Adrenal gland (tissue), 12 donors: ENCODE data around the gene CPT1A. TPM values are rescaled to one million over a fixed set of nuclear protein-coding genes. Genes with fewer than 3 reads are reported as not detected.

Source experiments
- DNase-seq, 7 donors: peaks; one replicate each; pipeline ENCODE4 v3.0.0-alpha.2; 2019 to 2020
- H3K27ac ChIP-seq, 5 donors: fragments of 200-600 bp; sonication (generic) in 4 of 5; 1 replicate in 3 of 5; 2 replicates in 2 of 5; pipeline versions ENCODE4 v1.5.1 to v1.8.0; 2016 to 2020; ENCODE audit warnings: mild to moderate bottlenecking in 1 of 5
- H3K27me3 ChIP-seq: fragments of 200-600 bp; 2 replicates; pipeline ENCODE4 v1.8.0; 2021
- H3K36me3 ChIP-seq, 2 donors: fragments of 200-600 bp; replicated peaks in 1 of 2; 1 replicate in 1 of 2; 2 replicates in 1 of 2; pipeline versions ENCODE4 v1.5.1 to v1.8.0; 2018 to 2022
- H3K4me1 ChIP-seq, 2 donors: fragments of 200-600 bp; replicated peaks in 1 of 2; 1 replicate in 1 of 2; 2 replicates in 1 of 2; pipeline versions ENCODE4 v1.5.1 to v1.8.0; 2018 to 2021
- H3K4me3 ChIP-seq, 4 donors: fragments of 200-600 bp; sonication (generic) in 3 of 4; one replicate each; pipeline ENCODE4 v1.5.1; 2016 to 2018
- H3K9me3 ChIP-seq, 3 donors: fragments of 200-600 bp; sonication (generic) in 1 of 3; replicated peaks in 1 of 3; 1 replicate in 2 of 3; 2 replicates in 1 of 3; pipeline versions ENCODE4 v1.5.1 to v1.8.0; 2016 to 2021
- POLR2A ChIP-seq, 2 donors: fragments of 450-650 bp; IDR thresholded peaks; one replicate each; pipeline ENCODE4 v1.6.1; 2017; ENCODE audit warnings: antibody characterized with exemption in 2 of 2, mild to moderate bottlenecking in 2 of 2, moderate library complexity in 1 of 2
- WGBS, 4 donors: extraction: QIAGEN DNeasy Blood & Tissue Kit in 2 of 4; methylation state at CpG; one replicate each; pipeline versions ENCODE4 v1.1.5 to v1.1.7; 2013 to 2017; 5-methylcytosine and 5-hydroxymethylcytosine counted together
- intact Hi-C, 2 donors: fragments of 100-400 bp; cut with DNase I; formaldehyde crosslinking; loops; one replicate each; pipeline versions ENCODE4 v1.14.1 to v1.15.0; 2022 to 2023
- polyA plus RNA-seq, 3 donors: library from polyadenylated mRNA; stranded (reverse); fragments of 200-250 nt in 2 of 3; fragments of 350-450 nt in 1 of 3; fragmentation: Illumina TruSeq in 1 of 3; extraction: RNeasy Lipid Tissue Mini Kit (QIAGEN cat#74804) in 1 of 3; gene quantifications; one replicate each; pipeline ENCODE4 v1.2.3, GENCODE V29; 2013 to 2014
- total RNA-seq, 9 donors: library from RNA; depleted of rRNA in 4 of 9; stranded (reverse); fragments of >200 nt in 4 of 9; fragments of 120-200 nt in 1 of 9; fragmentation: NEBNext Ultra II Directional in 1 of 9; extraction: Animal tissue kit (Norgen Biotek cat#: 25700) in 1 of 9; gene quantifications; one replicate each; pipeline versions ENCODE4 v1.1.0 to v1.2.4, GENCODE V29; 2013 to 2023
- TF ChIP-seq, protein P1 (sequence below), 6 experiments: fragments of 450-650 bp in 4 of 6; fragments of 200-600 bp in 2 of 6; sonication (generic) in 1 of 6; IDR thresholded peaks; 1 replicate in 5 of 6; 2 replicates in 1 of 6; pipeline versions ENCODE4 v1.5.1 to v1.8.0; 2016 to 2021; ENCODE audit warnings: antibody characterized with exemption in 6 of 6, mild to moderate bottlenecking in 2 of 6, moderate library complexity in 1 of 6
- donor health status: healthy with polysubstance abuse.
- donor health status: Bipolar disorder and iron deficiency.
- donor health status: DM: yes; HTN: yes; CAD: no.
- donor health status: DM: no; HTN: no; CAD: no.
- donor health status: DM: no; HTN: no; CAD: no.
- donor health status: DM: yes; HTN: yes; CAD: no.

Gene CPT1A
- total and polyA plus RNA-seq, 12 donors, result 15.2 to 140 (median 66.0) TPM

GRCh38 chr11:68711114-68711513, 130.6 kb downstream of the CPT1A start:
- Histone ChIP-seq H3K27me3 (no peaks in the 10 kb centered on the region), H3K27ac (no peak overlapping the region), H3K36me3 (no peaks in the 10 kb centered on the region), H3K9me3 (no peaks in the 10 kb centered on the region), H3K4me1 (no peaks in the 10 kb centered on the region), H3K4me3 (no peak overlapping the region)
- no peak for DNase-seq
- TF ChIP-seq POLR2A (IDR thresholded peaks at IDR 0.05), result no peak
- TF ChIP-seq, protein P1, sequence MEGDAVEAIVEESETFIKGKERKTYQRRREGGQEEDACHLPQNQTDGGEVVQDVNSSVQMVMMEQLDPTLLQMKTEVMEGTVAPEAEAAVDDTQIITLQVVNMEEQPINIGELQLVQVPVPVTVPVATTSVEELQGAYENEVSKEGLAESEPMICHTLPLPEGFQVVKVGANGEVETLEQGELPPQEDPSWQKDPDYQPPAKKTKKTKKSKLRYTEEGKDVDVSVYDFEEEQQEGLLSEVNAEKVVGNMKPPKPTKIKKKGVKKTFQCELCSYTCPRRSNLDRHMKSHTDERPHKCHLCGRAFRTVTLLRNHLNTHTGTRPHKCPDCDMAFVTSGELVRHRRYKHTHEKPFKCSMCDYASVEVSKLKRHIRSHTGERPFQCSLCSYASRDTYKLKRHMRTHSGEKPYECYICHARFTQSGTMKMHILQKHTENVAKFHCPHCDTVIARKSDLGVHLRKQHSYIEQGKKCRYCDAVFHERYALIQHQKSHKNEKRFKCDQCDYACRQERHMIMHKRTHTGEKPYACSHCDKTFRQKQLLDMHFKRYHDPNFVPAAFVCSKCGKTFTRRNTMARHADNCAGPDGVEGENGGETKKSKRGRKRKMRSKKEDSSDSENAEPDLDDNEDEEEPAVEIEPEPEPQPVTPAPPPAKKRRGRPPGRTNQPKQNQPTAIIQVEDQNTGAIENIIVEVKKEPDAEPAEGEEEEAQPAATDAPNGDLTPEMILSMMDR (IDR thresholded peaks at IDR 0.05), result no peak
- intact Hi-C loops, result no loop called here
- 88 to 97% (median 94%) methylated on average over 8 of the region's 8 CpGs for WGBS, 4 donors

- no peaks in the 10 kb centered on the region for H3K4me1 ChIP-seq
- 82 to 87% (median 82%) methylated on average over 11 of the region's 11 CpGs for WGBS, 4 donors
- no peak overlapping the region for H3K27ac ChIP-seq
- intact Hi-C loops, result no loop called here
- H3K27me3 ChIP-seq, result no peaks in the 10 kb centered on the region
- TF ChIP-seq, protein P1 (IDR thresholded peaks at IDR 0.05), result no peak
- no peak overlapping the region for H3K4me3 ChIP-seq
- no peaks in the 10 kb centered on the region for H3K9me3 ChIP-seq
- no peak for DNase-seq
- no peaks in the 10 kb centered on the region for H3K36me3 ChIP-seq
Measured at GRCh38 chr11:68710409-68710808, 131.3 kb downstream of the CPT1A start.

GRCh38 chr11:68709062-68709461, 132.7 kb downstream of the CPT1A start:
- Histone ChIP-seq H3K4me3 (no peak overlapping the region), H3K36me3 (no peaks in the 10 kb centered on the region), H3K9me3 (no peaks in the 10 kb centered on the region), H3K27me3 (peaks cover 4% of the 10 kb centered on the region), H3K27ac (no peak overlapping the region), H3K4me1 (no peaks in the 10 kb centered on the region)
- DNase-seq, result no peak
- intact Hi-C loops, result no loop called here
- WGBS, 4 donors, result 81 to 90% (median 86%) methylated on average over 8 to 12 of the region's 12 CpGs
- TF ChIP-seq POLR2A (IDR thresholded peaks at IDR 0.05), result no peak
- TF ChIP-seq, protein P1 (IDR thresholded peaks at IDR 0.05), result no peak

- no peak for TF ChIP-seq POLR2A (IDR thresholded peaks at IDR 0.05)
- TF ChIP-seq, protein P1 (IDR thresholded peaks at IDR 0.05), result no peak
- no peak for DNase-seq
- WGBS, 4 donors, result 89 to 96% (median 93%) methylated on average over 7 of the region's 7 CpGs
- Histone ChIP-seq H3K4me1 (no peaks in the 10 kb centered on the region), H3K27ac (no peak overlapping the region), H3K4me3 (no peak overlapping the region), H3K27me3 (peaks cover 4% of the 10 kb centered on the region), H3K36me3 (no peaks in the 10 kb centered on the region), H3K9me3 (no peaks in the 10 kb centered on the region)
- intact Hi-C loops, result no loop called here
Measured at GRCh38 chr11:68707527-68707926, 134.2 kb downstream of the CPT1A start.
